HUES48 (cell line): ENCODE data around the gene IQUB.
A peak's percentile ranks its signal among the peaks of the same experiment; 100 is the strongest.
"Not testable (repeated sequence)": the region's sequence is repeated elsewhere in the genome, so short reads cannot be mapped to it uniquely, and the experiment has no call there.

Experiments used
- H3K27ac ChIP-seq: one replicate; pipeline ENCODE4 v1.7.0; 2013; ENCODE audit warnings: low read depth, low read length, inconsistent platforms
- H3K27me3 ChIP-seq: 2 replicates; pipeline ENCODE4 v1.6.1; 2013; ENCODE audit warnings: mild to moderate bottlenecking, low read length; ENCODE audit not compliant: control insufficient read depth, insufficient read depth
- H3K36me3 ChIP-seq: 2 replicates; pipeline ENCODE4 v1.6.1; 2013; ENCODE audit warnings: low read length; ENCODE audit not compliant: control insufficient read depth, insufficient read depth
- H3K4me1 ChIP-seq: 2 replicates; pipeline ENCODE4 v1.6.1; 2013; ENCODE audit warnings: mild to moderate bottlenecking, low read length; ENCODE audit not compliant: control insufficient read depth, insufficient read depth
- H3K4me3 ChIP-seq: 2 replicates; pipeline ENCODE4 v1.5.1; 2013; ENCODE audit warnings: mild to moderate bottlenecking, low read depth, low read length
- H3K9ac ChIP-seq: 2 replicates; pipeline ENCODE4 v1.6.1; 2013; ENCODE audit warnings: mild to moderate bottlenecking, low read depth, low read length, moderate library complexity
- H3K9me3 ChIP-seq: 2 replicates; pipeline ENCODE4 v1.6.1; 2013; ENCODE audit warnings: low read length; ENCODE audit not compliant: control insufficient read depth, insufficient read depth

Gene IQUB

DNA sequence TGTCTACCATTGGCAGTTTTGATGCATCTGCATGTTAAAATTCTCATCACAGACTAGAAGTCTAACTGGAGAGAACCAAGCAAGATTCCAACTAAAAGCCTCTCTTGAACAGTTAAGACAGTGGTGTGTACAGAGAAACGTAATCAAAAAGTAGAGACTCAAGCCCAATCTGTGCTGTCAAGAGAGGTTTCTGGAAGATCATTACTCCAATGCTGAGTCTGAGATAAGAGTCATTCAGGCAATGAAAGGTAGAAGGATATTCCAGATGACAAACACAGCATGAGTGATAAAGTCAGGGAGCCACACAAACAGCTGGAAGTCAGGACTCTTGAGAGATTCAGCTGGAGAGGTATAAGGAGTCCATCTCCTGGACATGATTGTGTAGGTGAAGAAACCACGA is 48.7 kb downstream of the IQUB start:
- Histone ChIP-seq H3K27ac (no peak overlapping the region), H3K9me3 (no peaks in the 10 kb centered on the region), H3K27me3 (no peaks in the 10 kb centered on the region), H3K4me3 (no peak overlapping the region), H3K9ac (no peak overlapping the region), H3K36me3 (no peaks in the 10 kb centered on the region), H3K4me1 (no peaks in the 10 kb centered on the region)

DNA sequence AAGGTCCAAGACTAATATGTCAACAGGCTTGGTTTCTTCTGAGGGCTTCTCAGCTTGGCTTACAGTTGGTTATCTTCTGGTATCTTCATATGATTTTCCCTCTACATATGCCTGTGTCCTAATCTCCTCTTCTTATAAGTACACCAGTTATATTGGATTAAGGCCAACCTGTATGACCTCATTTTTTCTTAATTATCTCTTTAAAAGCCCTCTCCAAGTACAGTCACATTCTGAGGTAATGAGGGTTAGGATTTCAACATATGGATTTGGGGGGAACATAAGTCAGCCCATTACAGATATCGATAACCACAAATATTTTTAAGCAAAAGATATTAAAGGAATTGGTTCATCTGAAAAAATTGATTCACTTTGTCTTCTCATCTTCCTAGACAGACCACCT is 49.2 kb downstream of the IQUB start:
- no peak overlapping the region for H3K27ac ChIP-seq
- H3K9ac ChIP-seq = no peak overlapping the region
- no peaks in the 10 kb centered on the region for H3K4me1 ChIP-seq
- H3K4me3 ChIP-seq = no peak overlapping the region
- no peaks in the 10 kb centered on the region for H3K36me3 ChIP-seq
- no peaks in the 10 kb centered on the region for H3K27me3 ChIP-seq
- H3K9me3 ChIP-seq = no peaks in the 10 kb centered on the region

DNA sequence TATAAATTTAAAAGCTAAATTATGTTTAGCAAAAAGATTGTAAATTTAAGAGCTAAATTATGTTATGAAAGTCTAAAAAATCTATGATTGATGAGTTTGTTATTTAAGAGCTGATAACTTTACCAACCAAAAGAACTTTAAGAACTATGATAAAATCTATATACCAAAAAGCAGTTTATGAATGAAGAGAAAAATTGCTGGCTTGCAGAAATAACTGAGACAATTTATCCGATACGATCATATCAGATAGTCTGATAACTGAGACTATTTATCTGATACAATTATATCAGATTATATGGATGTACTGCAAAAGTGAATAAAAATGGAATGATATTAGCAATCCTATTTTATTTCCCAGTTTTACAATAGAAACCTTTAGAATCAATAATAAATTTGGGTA is 50.2 kb downstream of the IQUB start:
- no peaks in the 10 kb centered on the region for H3K9me3 ChIP-seq
- no peaks in the 10 kb centered on the region for H3K36me3 ChIP-seq
- no peaks in the 10 kb centered on the region for H3K27me3 ChIP-seq
- H3K4me1 ChIP-seq = no peaks in the 10 kb centered on the region
- H3K27ac ChIP-seq = no peak overlapping the region
- no peak overlapping the region for H3K4me3 ChIP-seq
- H3K9ac ChIP-seq = no peak overlapping the region

DNA sequence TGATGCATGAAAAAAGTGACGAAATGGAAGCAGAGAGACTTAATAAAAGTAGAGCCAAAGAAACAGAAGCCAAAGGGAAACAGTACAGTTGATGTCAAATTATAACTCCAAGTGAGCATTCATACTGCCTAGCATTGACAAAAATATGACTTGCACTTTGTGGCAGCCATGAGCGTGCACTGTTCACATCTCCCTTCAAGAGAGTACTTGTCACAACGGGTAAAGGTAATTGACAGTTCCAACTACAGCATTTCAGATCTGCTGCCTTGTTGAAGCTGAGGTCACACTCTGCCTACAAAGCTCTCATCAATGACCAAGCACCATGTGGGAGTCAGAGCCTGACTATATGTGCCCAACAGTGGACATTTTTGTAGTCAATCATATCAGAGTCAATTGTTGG is 54.3 kb downstream of the IQUB start:
- no peaks in the 10 kb centered on the region for H3K9me3 ChIP-seq
- no peak overlapping the region for H3K27ac ChIP-seq
- no peaks in the 10 kb centered on the region for H3K4me1 ChIP-seq
- no peaks in the 10 kb centered on the region for H3K27me3 ChIP-seq
- H3K36me3 ChIP-seq = no peaks in the 10 kb centered on the region
- no peak overlapping the region for H3K9ac ChIP-seq
- no peak overlapping the region for H3K4me3 ChIP-seq

DNA sequence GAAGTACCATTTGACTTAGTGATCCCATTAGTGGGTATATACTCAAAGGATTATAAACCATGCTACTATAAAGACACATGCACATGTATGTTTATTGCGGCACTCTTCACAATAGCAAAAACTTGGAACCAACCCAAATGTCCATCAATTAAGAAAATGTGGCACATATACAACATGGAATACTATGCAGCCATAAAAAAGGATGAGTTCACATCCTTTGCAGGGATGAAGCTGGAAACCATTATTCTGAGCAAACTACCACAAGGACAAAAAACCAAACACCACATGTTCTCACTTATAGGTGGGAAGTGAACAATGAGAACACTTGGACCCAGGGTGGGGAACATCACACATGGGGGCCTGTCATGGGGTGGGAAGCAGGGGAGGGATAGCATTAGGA is 56.3 kb downstream of the IQUB start:
- not testable (repeated sequence) for H3K4me3 ChIP-seq, H3K9me3 ChIP-seq, H3K9ac ChIP-seq, H3K36me3 ChIP-seq, H3K27ac ChIP-seq, H3K27me3 ChIP-seq, H3K4me1 ChIP-seq

DNA sequence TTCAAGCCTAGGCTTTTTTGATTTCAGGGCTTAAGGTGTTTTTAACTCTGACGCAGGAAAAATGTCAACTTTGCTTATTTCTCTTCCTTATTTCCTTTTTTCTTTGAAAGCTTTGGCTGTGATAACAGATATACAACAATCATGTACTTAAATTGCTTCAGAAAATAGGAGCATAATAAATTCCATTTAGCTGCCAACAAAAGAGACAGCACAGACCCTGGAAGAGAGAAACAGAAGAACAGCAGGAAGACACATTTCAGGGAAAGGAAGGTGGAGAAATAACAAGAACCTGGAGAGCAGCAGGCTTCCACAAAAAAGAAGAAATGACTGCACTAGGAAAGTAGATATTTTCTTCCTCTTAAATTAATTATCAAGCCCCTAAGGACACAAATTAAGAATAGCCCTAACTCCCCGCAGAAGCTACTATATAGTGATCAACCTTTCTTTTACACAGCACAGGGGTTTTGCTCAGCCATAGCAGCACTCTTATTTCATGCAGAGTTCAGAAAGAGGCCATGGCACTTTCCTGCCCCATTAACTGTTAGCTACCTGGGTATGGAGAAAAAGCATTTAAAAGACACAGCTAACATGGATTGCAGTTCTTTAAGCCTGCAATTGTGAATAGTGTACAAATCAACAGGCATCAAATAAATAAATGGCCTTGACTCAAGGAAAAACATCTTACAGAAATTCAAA is 61.5 kb downstream of the IQUB start:
- no peaks in the 10 kb centered on the region for H3K9me3 ChIP-seq
- H3K4me1 ChIP-seq = peaks cover 8% of the 10 kb centered on the region
- no peaks in the 10 kb centered on the region for H3K27me3 ChIP-seq
- H3K27ac ChIP-seq = peak overlapping the region; percentile 40
- no peak overlapping the region for H3K4me3 ChIP-seq
- H3K9ac ChIP-seq = no peak overlapping the region
- H3K36me3 ChIP-seq = no peaks in the 10 kb centered on the region

DNA sequence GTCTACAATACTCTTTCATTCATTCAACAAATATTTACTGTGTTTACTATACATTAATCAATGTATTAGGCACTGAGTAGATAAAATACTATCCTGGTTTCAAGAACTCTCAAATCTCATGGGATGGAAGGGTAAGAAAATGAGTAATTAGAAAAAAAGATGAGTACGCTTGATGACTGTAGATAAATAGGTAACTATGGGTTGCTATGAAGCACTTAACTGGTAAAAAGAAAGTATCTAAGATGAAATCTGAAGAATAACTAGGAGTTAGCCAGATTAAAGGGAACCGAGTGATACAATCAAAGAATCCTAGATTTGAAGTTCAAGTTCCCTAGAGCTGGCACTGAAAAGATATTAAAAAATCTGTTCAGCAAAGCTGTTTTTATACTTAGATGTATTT is 62.1 kb downstream of the IQUB start:
- no peak overlapping the region for H3K9ac ChIP-seq
- H3K4me1 ChIP-seq = peaks cover 8% of the 10 kb centered on the region
- peak overlapping the region; percentile 2 for H3K27ac ChIP-seq
- H3K36me3 ChIP-seq = no peaks in the 10 kb centered on the region
- H3K9me3 ChIP-seq = no peaks in the 10 kb centered on the region
- H3K4me3 ChIP-seq = no peak overlapping the region
- H3K27me3 ChIP-seq = no peaks in the 10 kb centered on the region

DNA sequence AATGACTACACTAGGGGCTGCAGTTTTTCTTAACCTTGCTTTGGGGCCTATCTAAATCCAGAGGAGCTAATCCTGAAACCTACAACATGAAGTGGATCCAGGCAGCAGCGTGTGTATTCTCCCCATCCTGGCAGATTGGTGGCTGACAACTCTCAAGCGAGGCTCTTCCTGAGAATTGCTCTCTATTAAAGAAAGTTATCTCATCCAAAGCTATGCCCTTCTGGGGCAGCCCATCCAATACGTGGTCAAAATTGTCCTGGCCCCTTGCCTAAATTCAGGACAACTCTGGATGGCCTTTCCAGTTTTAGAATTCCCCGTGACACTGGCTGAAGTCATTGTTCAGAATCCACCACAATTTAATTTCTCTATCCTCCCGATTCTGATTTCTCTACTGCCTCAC is 66.1 kb downstream of the IQUB start:
- no peak overlapping the region for H3K27ac ChIP-seq
- H3K4me1 ChIP-seq = peaks cover 8% of the 10 kb centered on the region
- H3K9ac ChIP-seq = no peak overlapping the region
- no peaks in the 10 kb centered on the region for H3K27me3 ChIP-seq
- H3K4me3 ChIP-seq = no peak overlapping the region
- H3K36me3 ChIP-seq = no peaks in the 10 kb centered on the region
- H3K9me3 ChIP-seq = no peaks in the 10 kb centered on the region

DNA sequence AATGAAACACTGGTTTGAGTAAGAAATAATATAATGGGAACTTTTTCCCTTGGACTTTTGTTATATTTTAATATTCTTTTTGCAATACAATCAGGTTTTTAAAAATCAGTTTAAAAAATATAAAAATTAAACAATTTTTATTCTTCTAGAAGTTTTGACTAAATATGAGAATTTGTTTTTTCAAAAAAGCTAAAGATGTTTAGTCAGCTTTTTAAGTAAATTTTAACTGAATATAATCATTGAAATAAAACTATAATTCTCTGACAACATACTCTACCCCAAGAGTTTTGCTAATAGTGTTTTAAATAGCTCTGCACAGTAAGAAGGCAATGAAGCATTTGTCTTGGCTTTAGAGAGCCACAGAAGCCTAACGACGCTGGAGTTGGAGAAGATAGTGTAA is 70.5 kb downstream of the IQUB start:
- Histone ChIP-seq H3K4me3 (no peak overlapping the region), H3K9ac (no peak overlapping the region), H3K36me3 (no peaks in the 10 kb centered on the region), H3K27ac (no peak overlapping the region), H3K4me1 (no peaks in the 10 kb centered on the region), H3K27me3 (no peaks in the 10 kb centered on the region), H3K9me3 (no peaks in the 10 kb centered on the region)

DNA sequence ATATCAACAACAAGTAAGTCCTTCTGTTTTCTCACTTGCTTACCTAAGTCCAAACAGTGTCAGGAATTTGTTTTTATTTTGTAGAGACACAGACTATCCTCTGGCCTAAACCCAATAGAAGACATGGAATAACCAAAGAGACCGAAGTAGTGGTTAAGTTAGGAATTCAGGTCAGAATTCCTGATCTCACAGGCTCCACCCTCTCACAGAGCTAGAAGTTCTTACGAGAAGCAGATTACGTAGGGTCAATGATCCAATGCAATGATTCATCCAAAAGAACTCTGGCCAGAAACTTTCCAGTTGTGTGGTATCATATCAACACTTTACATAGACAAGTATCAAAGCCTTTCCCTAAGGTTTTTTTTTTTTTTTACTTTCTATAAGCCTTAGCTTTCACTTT is 73.8 kb downstream of the IQUB start:
- Histone ChIP-seq H3K4me3 (no peak overlapping the region), H3K4me1 (no peaks in the 10 kb centered on the region), H3K27ac (no peak overlapping the region), H3K9me3 (no peaks in the 10 kb centered on the region), H3K36me3 (no peaks in the 10 kb centered on the region), H3K27me3 (no peaks in the 10 kb centered on the region), H3K9ac (no peak overlapping the region)

DNA sequence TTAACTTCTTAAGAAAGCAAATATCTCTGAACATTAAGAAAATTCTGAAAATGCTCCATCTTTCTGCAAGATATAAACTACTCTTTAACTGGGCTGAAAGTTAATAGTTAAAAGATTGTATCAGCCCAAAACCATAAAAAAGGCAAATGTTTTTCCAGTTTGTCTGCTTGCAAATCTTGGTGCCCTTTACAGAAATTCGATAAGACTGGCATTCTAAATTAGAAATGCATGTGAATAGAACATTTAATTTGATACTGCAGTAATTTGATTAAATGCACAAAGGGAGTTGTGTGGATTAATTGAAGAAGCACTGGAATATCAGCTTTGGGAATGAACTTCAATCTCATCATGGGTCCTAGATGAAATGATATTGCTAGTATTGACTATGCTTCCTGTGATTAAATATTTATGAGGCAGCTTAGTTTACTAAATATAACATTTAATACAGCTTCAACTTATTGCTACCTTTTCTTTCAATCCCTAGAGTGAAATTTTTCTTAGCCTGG is 78.4 kb downstream of the IQUB start:
- no peak overlapping the region for H3K9ac ChIP-seq
- no peak overlapping the region for H3K27ac ChIP-seq
- H3K4me3 ChIP-seq = no peak overlapping the region
- H3K36me3 ChIP-seq = no peaks in the 10 kb centered on the region
- H3K4me1 ChIP-seq = no peaks in the 10 kb centered on the region
- no peaks in the 10 kb centered on the region for H3K27me3 ChIP-seq
- H3K9me3 ChIP-seq = peaks cover 8% of the 10 kb centered on the region; the same call in 1 of the 2 replicates
